VCaP (cell line): ENCODE measurements around the gene FBXO34.

ENCODE experiments used
- H3K27ac ChIP-seq: fragments of 450-650 bp; 2 replicates; pipeline ENCODE4 v1.5.1; 2017
- TF ChIP-seq, protein P1 (sequence below): fragments of 450-650 bp; conservative IDR thresholded peaks from 2 replicates; pipeline ENCODE4 v1.5.1; 2017; ENCODE audit warnings: mild to moderate bottlenecking, moderate library complexity

FBXO34 gene

DNA sequence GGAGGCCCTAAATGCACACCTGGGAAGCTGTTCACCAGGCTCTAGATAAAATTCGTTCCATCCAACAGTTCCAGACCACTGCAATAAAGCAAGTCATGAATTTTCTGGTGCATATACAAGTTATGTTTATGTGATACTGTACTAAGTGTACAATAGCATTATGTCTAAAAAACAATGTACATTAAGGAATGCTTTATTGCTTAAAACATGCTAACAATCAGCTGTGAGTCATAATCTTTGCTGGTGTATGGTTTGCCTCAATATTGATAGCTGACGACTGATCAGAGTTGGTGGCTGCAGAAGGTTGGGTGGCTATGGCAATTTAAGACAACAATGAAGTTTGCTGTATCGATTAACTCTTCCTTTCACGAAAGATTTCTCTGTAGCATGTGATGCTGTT, 88.1 kb downstream of the FBXO34 start:
- no peak overlapping the region for H3K27ac ChIP-seq
- TF ChIP-seq, protein P1, sequence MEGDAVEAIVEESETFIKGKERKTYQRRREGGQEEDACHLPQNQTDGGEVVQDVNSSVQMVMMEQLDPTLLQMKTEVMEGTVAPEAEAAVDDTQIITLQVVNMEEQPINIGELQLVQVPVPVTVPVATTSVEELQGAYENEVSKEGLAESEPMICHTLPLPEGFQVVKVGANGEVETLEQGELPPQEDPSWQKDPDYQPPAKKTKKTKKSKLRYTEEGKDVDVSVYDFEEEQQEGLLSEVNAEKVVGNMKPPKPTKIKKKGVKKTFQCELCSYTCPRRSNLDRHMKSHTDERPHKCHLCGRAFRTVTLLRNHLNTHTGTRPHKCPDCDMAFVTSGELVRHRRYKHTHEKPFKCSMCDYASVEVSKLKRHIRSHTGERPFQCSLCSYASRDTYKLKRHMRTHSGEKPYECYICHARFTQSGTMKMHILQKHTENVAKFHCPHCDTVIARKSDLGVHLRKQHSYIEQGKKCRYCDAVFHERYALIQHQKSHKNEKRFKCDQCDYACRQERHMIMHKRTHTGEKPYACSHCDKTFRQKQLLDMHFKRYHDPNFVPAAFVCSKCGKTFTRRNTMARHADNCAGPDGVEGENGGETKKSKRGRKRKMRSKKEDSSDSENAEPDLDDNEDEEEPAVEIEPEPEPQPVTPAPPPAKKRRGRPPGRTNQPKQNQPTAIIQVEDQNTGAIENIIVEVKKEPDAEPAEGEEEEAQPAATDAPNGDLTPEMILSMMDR, result no peak

DNA sequence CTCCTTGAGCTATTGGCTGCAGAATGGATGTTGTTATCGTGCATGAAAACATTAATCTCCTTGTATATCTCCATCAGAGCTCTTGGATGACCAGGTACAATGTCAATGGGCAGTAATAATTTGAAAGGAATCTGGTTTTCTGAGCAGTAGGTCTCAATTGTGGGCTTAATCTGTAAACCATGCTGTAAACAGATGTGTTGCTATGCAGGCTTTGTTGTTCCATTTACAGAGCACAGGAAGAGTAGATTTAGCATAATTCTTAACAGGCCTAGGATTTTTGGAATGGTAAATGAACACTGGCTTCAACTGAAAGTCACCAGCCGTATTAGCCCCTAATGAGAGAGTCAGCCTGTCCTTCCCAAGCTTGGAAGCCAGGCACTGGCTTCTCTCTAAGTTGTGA, 90.0 kb downstream of the FBXO34 start:
- TF ChIP-seq, protein P1, result no peak

DNA sequence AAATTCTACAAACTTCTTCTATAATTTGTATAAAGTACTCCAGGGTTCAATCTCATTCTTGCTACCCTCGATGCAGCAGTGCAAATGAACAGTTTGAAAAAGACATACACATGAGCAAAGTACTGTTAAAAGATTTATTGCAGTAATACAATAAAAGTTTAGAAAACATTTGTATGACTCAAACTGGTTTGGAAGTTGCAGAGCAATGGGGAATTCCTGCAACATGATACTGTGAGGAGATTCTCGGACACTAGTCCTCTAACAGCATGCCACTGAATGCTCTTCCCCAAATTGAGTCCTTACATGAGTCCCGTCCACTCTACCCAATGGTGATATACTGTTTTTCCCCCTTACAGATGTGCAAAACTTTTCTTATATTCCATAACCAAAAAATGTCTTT, 95.0 kb downstream of the FBXO34 start:
- TF ChIP-seq, protein P1, result no peak
- H3K27ac ChIP-seq, result no peak overlapping the region

More for the DNA sequence above, 90.0 kb downstream of the FBXO34 start:
- H3K27ac ChIP-seq, result no peak overlapping the region

GRCh38 chr14:55370883-55371455, 99.7 kb downstream of the FBXO34 start:
- TF ChIP-seq, protein P1, result no peak
- no peak overlapping the region for H3K27ac ChIP-seq

DNA sequence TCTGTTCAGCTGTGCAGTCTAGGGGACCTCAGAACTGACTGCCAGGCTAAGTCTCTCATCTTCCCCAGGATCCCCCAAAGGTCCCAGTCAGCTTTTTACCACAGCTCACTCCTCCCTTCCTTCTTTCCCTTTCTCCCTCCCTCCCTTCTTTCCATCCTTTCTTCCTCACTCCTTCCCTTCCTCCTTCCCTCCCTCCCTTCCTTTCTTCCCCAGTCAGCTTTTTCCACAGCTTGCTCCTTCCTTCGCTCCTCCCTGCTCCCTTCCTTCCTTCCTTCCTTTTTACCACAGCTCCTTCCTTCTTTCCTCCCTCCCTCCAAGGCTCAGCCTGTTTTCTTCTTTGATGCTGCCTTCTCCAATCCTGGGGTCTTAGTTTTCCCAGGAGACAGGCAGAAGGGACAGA, 101.2 kb downstream of the FBXO34 start:
- H3K27ac ChIP-seq, result no peak overlapping the region
- TF ChIP-seq, protein P1, result no peak

DNA sequence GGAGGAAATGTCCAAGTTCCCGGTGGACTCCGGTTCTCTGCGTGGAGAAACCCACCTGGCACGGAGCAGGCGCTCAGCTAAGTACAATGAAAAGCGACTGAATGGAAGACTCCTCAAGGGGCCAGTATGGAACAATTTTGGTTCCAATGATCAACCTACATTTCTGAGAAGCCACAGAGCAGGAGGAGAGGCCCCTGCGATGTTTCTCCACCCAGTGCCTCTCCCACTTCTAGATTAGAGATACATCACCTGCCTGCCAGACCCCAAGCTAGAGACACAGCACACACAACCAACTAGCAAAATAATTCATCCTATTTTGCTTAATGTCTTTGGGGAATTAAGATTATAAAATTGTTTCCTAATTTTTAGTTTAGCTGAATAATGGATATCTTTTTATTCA, 101.6 kb downstream of the FBXO34 start:
- no peak overlapping the region for H3K27ac ChIP-seq
- TF ChIP-seq, protein P1, result no peak

- TF ChIP-seq, protein P1, result no peak
- no peak overlapping the region for H3K27ac ChIP-seq
Measured at GRCh38 chr14:55373784-55374705, 102.8 kb downstream of the FBXO34 start.
